ENCODE results near the gene KCNH6.

KCNH6 gene

DNA sequence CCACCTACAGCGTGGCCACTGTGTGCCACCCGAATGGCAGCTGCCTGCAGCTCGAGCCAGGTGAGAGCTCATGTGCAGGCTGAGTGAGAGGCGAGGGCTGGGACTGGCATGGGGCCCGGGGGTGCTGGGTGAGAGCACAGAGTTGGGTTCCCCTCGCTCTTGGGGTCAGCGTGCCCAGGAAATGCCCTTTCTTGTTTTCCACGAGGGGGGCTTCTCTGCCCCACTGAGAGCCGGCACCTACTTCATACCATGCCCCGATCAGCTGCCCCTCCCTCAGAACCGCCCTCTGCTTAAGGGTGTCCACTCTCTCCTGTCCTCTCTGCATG, 36.2 kb upstream of the KCNH6 start:
- no peak for DNase-seq

- no peak for DNase-seq
Measured at GRCh38 chr17:63488851-63489250, 34.3 kb upstream of the KCNH6 start.

DNA sequence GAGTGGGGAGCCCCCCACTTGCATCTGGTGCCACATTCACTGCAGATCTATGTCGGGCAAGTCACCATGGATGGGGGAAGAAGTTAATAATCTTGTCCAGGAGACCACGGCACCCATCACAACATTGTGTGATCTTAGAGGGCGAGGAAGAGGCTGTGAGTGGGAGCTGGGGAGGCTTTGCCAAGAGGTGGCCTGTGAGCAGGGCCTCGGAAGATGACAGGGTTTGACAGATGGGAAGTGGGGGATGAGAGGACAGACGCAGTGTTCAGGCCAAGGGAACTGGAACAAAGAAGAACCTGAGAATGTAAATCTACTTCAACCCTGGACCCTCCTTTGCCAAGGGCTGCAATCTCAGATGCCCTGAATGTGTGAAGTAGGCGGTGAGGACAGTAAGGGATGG, 33.9 kb upstream of the KCNH6 start:
- no peak for DNase-seq

DNA sequence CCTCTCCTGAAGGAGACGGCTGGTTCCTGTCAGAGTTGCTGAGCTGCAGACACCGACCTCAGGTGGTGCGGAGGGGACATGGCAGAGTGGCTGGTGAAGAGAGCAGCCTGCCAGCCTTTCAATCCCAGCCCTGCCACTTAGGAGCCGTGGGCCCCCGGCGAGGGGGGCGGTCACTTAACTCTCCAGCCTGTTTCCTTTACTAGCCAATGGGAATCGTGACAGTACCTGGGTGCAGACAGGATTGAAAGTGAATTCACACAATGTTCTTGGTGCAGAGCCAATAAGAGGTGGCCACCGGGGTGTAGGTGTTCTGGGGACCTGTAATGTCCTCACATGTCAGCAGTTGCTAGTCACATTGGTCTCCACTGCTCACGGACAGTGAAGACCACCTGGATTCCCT, 32.8 kb upstream of the KCNH6 start:
- no peak for DNase-seq

DNA sequence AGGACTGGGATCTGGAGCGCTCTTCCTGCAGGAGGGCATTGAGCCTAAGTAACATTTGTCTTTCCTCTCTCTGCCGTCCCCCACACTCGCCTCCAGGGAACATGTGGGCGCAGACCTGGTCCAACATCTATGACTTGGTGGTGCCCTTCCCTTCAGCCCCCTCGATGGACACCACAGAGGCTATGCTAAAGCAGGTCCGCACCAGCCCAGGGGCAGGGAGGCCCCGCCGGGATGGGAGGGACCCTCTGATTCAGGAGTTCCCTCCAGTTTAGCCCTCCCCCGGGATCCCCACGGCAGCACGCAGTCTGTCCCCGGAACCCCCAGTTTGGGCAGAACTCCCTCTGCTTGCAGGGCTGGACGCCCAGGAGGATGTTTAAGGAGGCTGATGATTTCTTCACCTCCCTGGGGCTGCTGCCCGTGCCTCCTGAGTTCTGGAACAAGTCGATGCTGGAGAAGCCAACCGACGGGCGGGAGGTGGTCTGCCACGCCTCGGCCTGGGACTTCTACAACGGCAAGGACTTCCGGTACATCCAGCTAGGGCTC, 32.2 kb upstream of the KCNH6 start:
- no peak for DNase-seq

GRCh38 chr17:63491413-63491812, 31.7 kb upstream of the KCNH6 start:
- no peak for DNase-seq

- no peak for DNase-seq
Measured at GRCh38 chr17:63491977-63492618, 31.1 kb upstream of the KCNH6 start.

DNA sequence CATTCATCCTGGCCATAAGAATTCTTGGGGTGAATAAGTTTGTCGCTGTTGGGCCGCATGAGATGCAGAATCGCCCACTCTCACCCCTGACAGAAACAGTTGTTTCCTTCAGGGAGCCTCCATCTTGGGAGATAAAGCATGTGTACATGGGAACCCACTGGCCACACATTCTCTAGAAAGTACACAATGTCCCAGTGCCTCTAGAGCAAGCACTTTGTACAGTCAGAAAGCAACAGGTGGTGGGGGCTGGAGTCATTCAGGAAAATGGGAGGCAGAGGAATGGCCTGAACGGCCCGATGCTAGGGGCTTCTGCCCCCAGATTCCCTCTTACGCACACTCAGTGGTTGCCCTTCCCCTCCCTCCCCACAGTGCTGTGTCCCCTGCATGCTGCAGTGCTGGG, 30.2 kb upstream of the KCNH6 start:
- no peak for DNase-seq

DNA sequence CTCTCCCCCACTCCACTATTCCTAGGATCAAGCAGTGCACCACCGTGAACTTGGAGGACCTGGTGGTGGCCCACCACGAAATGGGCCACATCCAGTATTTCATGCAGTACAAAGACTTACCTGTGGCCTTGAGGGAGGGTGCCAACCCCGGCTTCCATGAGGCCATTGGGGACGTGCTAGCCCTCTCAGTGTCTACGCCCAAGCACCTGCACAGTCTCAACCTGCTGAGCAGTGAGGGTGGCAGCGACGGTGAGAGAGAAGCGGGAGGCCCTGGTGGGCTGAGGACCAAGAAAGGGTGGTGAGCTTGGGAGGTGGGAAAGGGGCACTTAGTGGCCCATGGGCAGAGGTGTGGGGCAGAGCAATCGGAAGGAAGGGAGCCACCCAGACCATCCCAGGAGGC, 29.7 kb upstream of the KCNH6 start:
- DNase-seq = no peak

DNA sequence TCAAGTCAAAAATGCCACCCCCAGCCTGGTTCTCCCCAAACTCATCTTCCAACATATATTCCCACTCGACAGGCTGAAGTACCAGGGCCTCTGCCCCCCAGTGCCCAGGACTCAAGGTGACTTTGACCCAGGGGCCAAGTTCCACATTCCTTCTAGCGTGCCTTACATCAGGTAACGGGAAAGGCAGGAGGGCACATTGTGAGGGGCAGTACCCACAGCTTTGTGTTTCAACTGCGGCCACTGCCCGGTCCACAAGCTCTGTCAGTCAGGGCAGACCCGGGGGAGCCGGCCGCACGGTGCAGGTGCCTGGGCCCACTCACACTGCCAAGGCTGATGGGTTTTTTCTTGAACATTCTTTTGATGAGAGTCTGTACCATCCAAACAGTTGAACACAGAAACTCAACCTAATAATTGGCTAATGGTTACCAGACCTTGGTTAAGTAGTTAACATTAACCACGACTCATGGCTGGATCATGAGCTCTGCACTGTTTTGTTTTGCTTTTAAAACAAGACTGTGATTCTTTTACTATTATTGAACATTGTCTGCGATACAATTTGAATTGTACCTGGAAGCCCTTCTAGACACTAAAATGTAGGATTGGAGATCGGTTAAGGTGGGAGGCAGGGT, 28.7 kb upstream of the KCNH6 start:
- DNase-seq = no peak

DNA sequence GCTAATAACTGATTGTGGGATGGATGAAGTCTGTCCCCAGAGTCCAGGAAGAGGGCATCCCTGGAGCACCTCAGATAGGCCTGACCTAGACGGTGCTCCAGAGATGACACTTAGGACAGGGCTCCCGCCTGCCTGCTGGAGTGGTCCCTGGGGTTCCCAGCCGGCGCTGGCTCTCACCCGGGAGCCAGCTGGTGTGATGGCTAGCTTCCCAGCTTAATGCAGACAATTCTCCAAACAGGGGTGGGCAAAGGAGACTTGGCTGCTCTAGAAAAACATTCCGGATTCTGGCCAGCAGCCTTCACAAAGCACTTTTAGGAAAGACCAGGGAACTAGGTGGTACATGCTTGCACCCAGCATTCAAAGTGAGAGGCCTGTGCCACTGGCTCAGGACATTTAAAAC, 27.7 kb upstream of the KCNH6 start:
- no peak for DNase-seq

GRCh38 chr17:63496177-63496576, 27.0 kb upstream of the KCNH6 start:
- DNase-seq = no peak

- DNase-seq = no peak
Measured at GRCh38 chr17:63496663-63497400, 26.3 kb upstream of the KCNH6 start.

- peak in 1 of 56 donors; percentile 8 for DNase-seq
Measured at GRCh38 chr17:63497708-63498483, 25.3 kb upstream of the KCNH6 start.

GRCh38 chr17:63498626-63499195, 24.4 kb upstream of the KCNH6 start:
- DNase-seq = no peak

DNA sequence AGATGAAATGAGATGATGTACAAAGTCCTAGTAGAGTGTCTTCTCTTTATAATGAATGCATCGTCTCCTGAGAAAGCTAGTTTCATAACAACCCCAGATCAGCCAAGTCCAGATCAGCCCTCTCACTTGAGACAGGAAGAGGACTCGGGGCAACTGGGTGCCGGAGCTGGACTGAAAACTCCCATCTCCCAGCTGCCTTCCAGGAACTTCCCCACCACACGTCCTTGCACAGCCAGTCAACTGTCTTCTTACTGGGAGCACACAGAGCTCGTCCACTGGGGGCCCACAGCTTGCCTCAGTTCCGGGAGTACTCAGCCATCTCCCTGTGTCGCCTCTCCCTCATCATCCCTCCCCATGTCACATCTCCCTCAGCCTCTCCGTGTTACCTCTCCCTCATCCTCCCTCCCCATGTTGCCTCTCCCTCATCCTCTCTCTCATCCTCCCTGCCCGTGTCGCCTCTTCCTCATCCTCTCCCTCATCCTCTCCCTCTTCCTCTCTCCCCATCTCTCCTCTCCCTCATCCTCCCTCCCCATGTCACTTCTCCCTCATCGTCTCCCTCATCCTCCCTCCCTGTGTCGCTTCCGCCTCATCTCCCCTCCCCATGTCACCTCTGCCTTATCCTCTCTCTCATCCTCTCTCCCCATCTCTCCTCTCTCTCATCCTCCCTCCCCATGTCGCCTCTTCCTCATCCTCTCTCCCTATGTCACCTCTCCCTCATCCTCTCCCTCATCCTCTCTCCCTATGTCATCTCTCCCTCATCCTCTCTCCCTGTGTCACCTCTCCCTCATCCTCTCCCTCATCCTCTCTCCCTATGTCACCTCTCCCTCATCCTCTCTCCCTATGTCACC, 22.4 kb upstream of the KCNH6 start:
- DNase-seq = no peak

GRCh38 chr17:63503341-63503705, 19.8 kb upstream of the KCNH6 start:
- DNase-seq = no peak

DNA sequence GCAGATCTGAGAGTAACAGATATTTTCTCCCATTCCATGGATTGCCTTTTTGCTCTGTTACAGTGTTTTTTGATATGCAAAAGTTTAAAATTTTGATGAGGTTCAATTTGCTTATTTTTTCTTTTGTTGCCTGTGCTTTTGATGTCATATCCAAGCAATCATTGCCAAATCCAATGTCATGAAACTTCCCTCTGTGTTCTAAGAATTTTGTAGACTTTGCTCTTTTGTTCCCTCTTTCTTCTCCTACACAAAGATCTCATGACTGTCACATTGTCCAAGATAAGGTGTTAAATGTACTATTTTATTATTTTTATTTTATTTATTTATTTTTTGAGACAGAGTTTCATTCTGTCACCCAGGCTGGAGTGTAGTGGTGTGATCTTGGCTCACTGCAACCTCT, 18.9 kb upstream of the KCNH6 start:
- no peak for DNase-seq

DNA sequence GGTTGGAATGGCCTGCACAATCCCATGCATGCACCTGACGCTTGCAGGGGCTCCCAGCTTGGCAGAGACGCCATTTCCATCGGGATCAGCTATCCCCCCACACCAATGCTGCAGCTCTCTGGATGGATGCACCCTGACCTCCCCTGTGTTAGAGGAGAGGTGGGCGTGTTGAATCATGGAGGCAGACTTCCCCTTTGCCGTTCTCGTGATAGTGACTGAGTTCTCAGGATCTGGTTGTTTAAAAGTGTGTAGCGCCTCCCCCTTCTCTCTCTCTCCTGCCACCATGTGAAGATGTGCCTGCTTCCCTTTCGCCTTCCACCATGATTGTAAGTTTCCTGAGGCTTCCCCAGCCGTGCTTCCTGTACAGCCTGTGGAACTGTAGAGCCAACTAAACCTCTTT, 17.8 kb upstream of the KCNH6 start:
- DNase-seq = no peak

DNA sequence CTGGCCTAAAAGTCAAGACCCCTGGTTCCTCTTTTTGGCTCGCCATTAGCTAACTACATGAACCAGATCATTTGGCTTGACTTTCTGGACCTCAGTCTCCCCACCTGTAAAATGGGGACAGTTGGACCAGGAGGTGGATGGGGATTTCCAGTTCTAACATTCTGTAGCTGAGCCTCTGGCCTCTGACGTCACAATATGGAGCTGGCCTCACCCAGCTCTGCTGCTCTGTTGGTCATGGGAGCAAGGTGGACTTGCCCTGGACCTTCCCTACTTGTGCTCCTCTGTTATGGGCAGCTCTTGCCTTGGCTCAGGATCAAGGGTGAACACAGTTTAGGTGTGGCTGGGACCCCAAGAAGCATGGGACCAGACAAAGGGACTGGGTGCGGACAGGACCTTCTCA, 16.5 kb upstream of the KCNH6 start:
- DNase-seq = no peak

DNA sequence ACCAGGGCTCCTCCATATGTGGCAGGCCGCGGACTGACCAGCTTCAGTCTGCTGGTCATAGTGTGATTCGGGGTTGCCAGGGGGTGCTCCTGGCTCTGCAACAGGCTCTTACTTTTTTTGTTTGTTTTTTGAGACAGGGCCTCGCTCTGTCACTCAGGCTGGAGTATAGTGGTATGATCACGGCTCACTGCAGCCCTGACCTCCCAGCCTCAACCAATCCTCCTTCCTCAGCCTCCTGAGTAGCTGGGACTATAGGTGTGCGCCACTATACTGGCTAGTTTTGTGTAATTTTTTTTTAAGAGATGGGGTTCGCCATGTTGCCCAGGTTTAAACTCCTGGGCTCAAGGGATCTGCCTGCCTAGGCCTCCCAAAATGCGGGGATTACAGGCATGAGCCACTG, 11.8 kb upstream of the KCNH6 start:
- no peak for DNase-seq
